ENCODE data around the gene PDE3A.

Gene PDE3A

DNA sequence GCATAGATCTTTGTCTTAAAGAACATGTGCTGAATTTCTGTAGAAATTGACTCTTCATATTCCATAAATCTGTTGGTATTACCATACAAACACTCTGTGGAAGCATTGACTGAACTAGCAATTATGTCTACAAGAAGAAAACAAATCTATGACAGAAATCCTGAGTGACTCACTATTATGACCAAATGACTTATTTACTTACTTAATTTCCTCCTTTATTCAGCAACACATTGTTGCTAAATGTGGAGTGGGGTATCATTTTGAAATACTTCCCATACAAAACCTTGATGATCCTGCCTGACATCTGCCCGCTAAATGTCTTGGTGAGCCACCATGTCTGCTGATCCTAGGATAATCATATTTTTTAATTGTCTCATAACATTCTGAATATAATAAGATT is 227.7 kb downstream of the PDE3A start:
- in situ Hi-C loops (cut with MboI; ENCODE audit: low sequenced_read_pairs), result no loop called here

DNA sequence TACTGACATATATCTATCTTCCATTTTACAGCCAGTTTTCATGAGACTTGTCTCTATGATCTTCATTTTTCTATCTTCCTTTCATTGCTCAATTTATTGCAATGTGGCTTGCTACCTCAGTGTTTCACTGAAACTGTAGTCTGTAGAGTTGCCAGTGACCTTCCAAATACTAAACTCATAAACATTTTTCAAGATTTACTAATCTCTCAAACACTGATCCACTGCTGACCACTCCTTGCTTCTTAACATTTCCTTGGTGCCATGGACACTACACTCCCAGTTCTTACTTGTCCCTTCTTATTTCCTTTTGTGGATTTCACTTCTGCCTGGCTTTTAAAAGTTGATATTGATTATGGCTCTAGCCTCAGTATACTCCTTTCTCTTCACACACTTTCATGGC is 231.4 kb downstream of the PDE3A start:
- in situ Hi-C loops (cut with MboI; ENCODE audit: low sequenced_read_pairs), result loop anchor here (25.0 kb wide), 1 partner anchor 837 kb away; no protein-coding TSS in a partner anchor

DNA sequence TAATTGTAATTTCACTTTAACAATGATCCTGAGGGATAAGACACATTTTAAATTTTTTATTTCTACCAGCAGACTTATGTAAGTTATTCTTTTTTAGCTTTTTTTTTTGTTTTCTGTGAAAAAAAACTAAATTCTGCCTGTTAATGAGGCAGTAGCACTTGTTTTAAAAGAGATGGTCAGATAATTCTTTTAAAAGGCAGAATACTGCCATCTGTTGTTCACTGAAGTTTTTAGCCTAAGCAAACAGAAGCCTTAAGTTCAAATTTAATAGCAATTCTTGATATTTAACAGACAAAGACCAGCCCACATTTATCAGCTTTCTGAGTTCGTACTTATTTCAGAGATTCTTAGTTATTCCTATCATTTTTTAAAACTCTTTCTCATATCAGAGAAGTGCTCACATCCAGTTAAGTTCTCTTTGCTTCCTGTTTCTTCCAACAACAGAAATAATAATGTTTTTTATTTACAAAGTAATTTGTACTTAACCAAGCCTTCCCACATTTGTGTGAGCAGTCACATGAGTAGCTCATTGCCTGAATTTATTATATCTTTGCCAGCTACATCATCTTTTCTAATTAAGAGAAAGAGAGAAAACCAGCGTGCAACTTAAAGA is 233.4 kb downstream of the PDE3A start:
- in situ Hi-C loops (cut with MboI; ENCODE audit: low sequenced_read_pairs), result loop anchor here (25.0 kb wide), 1 partner anchor 839 kb away; no protein-coding TSS in a partner anchor

DNA sequence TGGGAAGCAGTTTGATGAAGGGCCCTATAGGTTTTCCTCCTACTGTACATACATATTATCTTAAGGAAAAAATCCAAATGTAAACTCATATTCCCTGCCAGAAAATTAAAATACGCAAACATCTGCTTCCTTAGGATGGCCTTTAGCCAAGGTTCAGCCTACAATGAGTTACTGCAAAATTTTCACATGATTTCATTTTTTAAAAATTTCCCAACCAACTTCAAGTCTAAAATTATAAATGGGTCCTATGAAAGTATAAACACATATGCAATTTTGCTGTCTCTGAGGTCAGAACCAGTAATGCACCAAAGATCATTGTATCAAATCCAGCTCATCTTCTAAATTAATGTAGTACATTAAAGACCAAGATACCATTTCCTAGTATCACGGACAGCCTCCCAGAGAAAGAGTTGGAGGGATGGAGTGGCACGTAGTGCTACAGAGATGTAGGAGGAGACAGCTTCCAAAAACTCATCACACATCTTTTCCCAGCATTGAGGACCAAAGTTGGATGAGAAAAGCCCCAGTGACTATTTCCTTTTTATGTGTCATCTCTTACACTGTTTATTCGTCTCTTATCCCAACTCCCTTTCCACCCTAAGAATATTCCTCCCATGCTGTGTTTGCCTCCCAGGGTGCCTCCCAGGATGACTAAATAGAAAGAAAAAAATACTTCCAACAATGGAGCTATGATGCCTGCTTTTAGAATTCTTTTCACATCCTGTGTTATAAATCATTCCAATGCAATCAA is 234.5 kb downstream of the PDE3A start:
- in situ Hi-C loops (cut with MboI; ENCODE audit: low sequenced_read_pairs), result loop anchor here (25.0 kb wide), 1 partner anchor 841 kb away; no protein-coding TSS in a partner anchor

DNA sequence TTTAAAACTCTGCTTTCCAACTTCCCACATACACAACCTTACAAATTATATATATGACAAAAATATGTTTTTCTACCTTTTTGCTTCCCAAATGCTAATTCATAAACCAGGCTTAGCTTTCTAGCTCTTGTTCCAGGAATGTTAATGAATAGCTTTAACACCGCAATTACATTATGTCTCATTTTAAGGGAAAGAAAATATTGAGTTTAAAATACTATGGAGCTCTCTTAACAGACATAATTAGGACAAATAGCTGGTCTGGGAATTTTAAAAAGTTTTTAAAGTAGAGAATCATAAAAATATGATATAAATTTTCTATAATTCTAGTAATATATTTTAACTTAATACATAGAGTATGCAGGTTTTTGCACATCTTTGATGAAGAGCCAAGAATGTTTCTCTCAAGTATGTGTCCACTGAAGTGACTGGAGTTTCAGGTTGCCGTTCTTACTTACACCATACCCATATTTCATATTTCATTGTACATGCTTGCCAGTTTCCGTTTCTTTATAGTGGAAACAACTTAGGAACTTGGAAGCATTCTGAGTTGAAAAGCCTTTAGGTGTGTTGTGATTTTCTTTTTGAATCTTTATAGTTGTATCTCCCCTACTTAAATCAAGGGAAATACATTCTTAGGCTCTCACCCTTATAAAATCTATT is 236.2 kb downstream of the PDE3A start:
- in situ Hi-C loops (cut with MboI; ENCODE audit: low sequenced_read_pairs), result loop anchor here (25.0 kb wide), 1 partner anchor 842 kb away; no protein-coding TSS in a partner anchor

DNA sequence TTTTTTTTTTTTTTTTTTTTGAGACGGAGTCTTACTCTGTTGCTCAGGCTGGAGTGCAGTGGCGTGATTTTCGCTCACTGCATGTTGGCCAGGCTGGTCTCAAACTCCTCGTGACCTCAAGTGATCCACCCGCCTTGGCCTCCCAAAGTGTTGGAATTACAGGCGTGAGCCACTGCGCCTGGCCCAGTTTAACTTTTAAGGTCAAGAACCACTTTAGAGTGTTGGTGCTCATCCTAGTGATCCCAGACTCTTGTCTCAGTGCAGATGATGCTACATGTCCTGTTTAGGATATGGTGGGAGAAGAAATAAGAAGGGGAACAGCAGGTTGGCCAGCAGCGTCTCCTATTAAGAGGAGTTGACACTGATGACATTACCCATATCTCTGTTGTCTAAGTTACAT is 246.7 kb downstream of the PDE3A start:
- in situ Hi-C loops (cut with MboI; ENCODE audit: low sequenced_read_pairs), result loop anchor here (25.0 kb wide), 1 partner anchor 853 kb away; no protein-coding TSS in a partner anchor

DNA sequence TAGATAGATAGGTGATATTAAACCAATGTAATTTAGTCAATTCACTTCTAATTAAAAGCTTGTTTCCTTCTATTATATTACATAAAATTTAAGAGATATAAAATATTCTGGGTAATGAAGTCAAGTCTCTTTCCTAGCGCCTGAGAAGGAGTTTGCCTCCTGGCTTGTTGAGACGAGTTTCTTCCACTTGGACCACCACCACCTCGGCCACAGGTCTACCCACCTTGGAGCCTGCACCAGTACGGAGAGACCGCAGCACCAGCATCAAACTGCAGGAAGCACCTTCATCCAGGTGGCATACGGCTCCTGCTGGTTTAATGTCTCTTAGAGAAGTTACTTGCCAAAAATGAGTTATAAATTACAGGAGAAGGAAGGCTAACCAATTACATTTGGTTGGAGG is 247.8 kb downstream of the PDE3A start:
- in situ Hi-C loops (cut with MboI; ENCODE audit: low sequenced_read_pairs), result loop anchor here (25.0 kb wide), 1 partner anchor 854 kb away; no protein-coding TSS in a partner anchor

DNA sequence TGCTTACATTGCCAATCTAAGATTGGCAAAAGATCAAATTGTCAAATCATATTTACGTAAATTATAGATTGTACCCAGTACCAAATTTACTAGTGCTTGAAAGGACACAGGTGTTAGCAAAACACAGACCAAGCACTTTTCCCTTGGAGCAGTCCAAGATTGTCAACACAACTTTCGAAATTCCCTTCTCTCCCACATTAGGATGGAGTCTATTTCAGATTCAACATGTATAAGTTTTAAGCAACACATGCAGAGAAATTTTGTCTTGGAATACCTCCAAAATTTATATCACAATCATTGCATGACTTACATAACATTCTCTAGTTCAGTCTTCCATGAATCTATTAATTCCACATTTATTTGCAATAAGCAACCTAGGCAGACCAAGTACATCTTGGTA is 251.9 kb downstream of the PDE3A start:
- in situ Hi-C loops (cut with MboI; ENCODE audit: low sequenced_read_pairs), result loop anchor here (25.0 kb wide), 1 partner anchor 858 kb away; no protein-coding TSS in a partner anchor

DNA sequence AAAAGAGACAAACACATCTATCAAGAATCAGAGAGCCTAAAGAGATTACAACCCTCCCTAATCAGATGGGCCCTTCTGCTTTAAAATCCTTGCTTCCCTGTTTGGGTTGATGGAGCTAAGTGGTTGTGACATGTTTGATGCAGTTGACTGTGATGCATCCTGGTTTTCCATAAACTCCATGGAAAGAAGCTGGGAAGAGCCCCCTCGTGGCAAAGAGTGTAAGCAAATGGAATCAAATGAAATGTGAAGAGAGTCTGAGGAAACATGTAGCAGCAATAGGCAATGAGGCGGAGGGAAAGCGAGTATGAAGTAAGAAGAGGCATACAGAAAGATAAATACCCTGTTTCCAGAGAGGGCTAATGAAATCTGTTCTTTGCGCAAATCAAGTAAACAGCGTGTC is 256.4 kb downstream of the PDE3A start:
- in situ Hi-C loops (cut with MboI; ENCODE audit: low sequenced_read_pairs), result loop anchor here (25.0 kb wide), 1 partner anchor 862 kb away; no protein-coding TSS in a partner anchor

DNA sequence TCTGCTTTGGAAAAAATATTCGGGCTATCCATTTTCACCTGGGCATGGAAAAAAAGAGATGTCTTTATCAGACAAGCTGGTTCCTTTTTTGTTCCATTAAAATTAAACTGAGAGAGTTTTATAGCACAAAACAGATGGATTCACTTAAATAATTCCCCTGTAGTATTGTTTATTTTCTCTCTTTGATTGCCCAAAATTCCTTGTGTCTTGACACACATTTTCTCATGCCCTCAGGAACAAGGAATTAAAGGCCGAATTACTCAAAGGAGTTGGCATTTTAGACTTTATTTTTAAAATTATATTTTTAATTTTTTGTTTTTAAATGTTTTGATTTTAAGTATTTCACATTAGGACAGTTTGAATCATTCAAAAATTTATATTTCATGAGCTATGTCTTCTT is 257.2 kb downstream of the PDE3A start:
- in situ Hi-C loops (cut with MboI; ENCODE audit: low sequenced_read_pairs), result no loop called here

DNA sequence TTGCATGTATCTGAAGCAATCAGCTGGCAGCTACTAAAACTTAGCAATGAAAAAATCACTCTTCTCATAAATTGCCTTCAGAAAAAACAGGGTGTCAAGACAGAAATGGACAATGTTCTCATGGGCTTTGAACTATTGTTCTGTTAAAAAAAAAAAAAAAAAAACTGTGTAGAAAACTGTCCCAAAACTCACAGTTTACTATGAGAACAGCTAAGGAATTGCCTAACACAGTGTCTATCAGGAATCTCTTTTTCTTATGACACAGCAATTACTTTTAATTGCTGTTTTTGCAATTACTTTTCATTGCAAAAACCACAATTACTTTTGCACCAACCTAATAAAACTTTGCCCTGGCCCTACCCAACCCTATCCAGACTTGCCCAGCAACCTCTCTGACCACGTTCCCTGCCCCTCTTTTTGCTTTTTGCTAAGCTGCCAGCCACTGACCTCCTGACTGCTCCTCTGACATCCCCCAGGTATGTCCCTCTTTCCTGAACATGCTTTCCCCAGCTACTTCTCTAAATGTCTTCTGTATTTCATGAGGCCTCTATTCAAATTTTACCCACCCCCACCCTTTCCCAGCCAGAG is 258.8 kb downstream of the PDE3A start:
- in situ Hi-C loops (cut with MboI; ENCODE audit: low sequenced_read_pairs), result no loop called here

DNA sequence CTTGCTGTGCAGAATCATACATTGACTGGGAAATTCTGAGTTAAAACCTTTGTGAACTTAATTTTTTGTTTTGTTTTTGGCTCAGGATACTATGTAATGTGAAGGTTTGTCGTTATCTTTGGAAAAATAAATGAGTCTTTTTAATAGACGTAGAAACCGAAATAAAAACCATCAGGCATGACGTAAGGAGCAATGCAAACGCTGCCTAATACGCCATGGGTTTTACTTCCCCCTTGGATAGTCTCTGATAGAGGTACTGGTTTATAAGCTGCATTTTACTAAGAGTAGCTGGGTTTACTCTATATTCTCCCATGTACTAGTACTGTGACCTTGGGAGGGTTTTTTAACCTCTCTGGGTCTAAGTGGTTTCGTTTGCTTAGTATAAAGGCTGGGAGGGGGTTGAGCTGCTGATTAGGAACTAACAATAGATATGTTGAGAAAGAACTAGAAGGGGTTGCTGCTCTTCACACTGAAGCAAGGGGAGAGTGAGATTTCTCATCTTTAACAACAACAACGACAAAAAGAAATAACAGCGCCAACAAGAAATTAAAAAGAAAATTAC is 260.0 kb downstream of the PDE3A start:
- in situ Hi-C loops (cut with MboI; ENCODE audit: low sequenced_read_pairs), result no loop called here

DNA sequence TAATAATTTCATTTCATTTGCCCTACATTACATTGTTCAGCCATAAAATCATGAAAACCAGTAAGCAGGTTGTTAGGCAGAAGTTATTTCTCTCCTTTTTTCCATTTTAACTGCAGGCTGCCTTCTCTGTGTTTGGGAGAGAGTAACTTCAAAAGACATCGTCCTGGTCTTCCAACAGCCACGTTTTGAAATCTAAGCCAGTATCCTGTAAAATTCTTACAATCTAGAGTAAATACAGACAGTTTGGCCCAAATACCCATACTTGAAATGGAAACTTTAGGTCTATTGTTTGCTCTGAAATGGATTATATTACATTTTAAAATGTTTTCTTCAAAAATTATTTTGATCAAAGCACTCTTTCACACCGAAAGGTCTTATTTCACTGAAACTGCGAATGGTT is 260.7 kb downstream of the PDE3A start:
- in situ Hi-C loops (cut with MboI; ENCODE audit: low sequenced_read_pairs), result no loop called here

DNA sequence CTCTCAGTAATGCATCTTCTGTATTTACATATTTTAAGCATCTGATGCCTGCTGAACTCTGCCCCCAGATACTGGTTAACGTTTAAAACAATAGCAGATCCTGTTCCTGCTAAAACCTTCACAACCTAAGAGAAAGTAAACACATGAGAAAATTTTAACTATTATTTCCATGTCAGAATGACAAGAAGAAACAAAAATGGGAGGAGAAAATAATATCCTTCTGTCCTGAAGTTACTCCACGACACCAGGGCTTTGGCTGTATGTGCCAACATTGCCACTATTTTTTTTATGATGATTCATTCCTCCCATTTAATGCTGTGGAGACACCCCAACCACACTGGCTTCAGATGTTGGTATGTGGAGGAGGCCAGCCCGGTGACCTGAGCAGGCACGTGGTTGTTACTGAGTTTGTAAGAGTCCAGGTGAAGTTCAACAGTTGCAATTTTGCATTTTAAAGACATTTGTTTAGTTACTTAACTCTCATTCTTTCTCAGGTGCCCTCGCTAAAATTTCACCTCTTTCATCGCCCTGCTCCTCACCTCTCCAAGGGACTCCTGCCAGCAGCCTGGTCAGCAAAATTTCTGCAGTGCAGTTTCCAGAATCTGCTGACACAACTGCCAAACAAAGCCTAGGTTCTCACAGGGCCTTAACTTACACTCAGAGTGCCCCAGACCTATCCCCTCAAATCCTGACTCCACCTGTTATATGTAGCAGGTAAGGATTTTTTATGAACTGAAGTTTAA is 261.2 kb downstream of the PDE3A start:
- in situ Hi-C loops (cut with MboI; ENCODE audit: low sequenced_read_pairs), result no loop called here

DNA sequence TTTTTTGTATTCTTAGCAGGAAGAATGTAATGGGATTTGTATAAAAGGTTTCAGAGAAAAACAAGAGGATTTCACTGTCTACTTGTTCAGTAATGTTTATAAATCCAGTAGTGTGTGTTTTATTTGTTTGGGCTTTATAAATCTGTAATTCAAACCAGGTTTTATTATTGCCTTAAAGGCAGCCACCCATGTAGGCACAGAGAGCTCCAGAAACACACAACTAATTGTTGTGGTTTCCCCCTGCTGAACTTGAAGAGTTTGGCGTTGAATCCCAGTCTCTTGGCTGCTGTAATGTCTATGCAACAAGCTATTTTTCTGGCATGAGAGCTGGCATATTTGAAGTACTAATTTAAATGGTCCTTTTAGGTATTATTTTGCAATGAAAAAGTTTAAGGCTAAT is 263.4 kb downstream of the PDE3A start:
- in situ Hi-C loops (cut with MboI; ENCODE audit: low sequenced_read_pairs), result no loop called here

DNA sequence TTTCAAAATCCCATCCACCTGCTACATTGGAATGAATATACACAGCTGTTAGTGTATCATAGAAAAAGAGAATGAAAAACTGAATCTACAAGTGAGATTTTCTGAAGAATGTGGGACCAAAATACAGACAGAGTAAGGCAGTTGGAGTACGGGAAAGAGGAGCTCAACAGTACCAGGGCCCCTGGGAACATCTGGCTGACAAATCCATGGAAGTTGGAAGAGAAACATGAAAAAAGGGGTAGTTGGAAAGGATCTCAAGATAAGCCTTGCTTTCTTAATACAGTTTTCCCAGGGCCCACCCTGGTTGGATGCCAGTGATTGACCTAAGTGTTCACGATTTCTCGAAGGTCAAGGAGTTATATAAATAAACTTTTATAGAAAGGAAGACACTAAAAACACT is 272.8 kb downstream of the PDE3A start:
- in situ Hi-C loops (cut with MboI; ENCODE audit: low sequenced_read_pairs), result no loop called here

DNA sequence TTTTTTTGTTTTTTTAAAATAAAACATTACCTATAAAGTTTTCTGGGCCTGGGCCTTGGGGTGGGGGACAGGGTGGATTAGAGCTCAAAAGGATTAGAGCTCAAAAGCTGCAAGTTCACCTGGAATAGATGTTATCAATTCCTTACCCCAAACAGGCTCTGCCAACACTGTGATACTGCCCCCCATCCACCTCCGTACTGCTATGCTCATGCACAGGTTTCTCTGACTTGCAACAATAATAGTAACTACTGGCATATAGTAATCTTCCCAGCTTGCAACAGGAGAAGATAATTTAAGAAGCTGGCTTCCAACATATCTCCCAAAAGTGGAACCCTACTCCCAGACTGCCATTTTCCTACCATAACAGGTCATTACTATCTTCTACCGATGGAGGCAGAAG is 275.5 kb downstream of the PDE3A start:
- in situ Hi-C loops (cut with MboI; ENCODE audit: low sequenced_read_pairs), result no loop called here

DNA sequence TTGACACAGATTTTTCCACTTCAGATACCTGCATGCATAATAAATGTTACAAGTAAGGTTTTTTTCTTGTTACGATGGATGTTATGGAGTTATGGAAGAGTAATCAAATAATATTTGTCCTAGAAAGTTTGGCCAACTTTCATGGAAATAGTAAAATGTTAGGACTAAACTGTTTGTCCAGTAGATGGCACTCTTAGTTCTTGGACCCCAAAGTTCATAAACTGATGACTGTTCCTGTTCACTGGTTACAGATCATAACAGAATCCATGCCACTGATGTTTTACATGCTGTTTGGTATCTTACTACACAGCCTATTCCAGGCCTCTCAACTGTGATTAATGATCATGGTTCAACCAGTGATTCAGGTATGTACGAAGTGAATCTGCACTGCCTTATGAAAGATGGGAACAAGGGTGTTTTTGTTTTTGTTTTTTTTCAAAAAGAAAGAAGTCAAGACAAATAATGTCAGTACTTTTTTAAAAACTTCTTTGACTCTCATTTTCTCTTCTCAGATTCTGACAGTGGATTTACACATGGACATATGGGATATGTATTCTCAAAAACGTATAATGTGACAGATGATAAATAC is 278.0 kb downstream of the PDE3A start:
- in situ Hi-C loops (cut with MboI; ENCODE audit: low sequenced_read_pairs), result no loop called here

DNA sequence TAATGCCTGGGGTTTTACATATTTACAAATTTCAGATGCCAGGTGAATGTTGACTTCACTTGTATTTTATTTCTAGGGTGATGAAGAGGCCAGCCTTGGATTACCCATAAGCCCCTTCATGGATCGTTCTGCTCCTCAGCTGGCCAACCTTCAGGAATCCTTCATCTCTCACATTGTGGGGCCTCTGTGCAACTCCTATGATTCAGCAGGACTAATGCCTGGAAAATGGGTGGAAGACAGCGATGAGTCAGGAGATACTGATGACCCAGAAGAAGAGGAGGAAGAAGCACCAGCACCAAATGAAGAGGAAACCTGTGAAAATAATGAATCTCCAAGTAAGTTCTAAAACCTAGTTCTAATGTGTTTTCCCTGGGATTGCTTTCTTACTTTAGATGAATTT is 285.5 kb downstream of the PDE3A start:
- in situ Hi-C loops (cut with MboI; ENCODE audit: low sequenced_read_pairs), result no loop called here

DNA sequence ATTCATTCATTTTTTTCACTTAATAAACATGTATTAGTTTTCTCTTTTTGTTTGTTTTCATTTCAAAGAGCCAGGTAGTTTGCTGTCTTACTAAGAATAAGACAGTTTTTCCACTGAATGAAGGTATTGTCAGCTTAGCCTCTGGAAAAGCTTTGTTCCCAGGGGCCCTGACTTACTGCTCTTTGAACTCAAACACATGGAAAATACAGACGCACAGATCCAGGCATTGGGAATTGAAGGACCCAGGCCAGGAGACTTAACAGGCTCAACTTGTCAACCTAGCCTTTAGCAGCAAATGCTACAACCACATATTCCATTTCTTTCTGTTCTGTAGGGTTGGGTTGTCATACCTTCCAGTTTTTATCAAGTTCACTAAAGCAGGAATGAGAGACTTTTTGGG is 288.3 kb downstream of the PDE3A start:
- in situ Hi-C loops (cut with MboI; ENCODE audit: low sequenced_read_pairs), result no loop called here

All from HL-60/S4 treated with phorbol 12-myristate 13-acetate at 8.2 ng/mL for 4 days and 3 days (cell line).